ENCODE data around the gene PARVB.

PARVB gene

GRCh38 chr22:44167501-44167900 lies 143.4 kb downstream of the PARVB start:
- DNase-seq (ENCODE audit: low spot score): no peak
- Histone ChIP-seq H3K4ac (ENCODE audit: low read length) (no peak overlapping the region), H2AK5ac (ENCODE audit: low read depth, low read length) (peak overlapping the region; percentile 93), H3K14ac (ENCODE audit: low read length) (peak overlapping the region; percentile 65), H3K79me1 (ENCODE audit: low read depth, low read length) (no peaks in the 10 kb centered on the region), H3K9me3 (replicated peaks in 1 of 2; ENCODE audit: control insufficient read depth in 2 of 2, insufficient read depth in 1 of 2, low read depth in 1 of 2, low read length in 2 of 2) (no peaks in the 10 kb centered on the region), H2BK12ac (ENCODE audit: low read length) (no peak overlapping the region), H3K36me3 (replicated peaks in 1 of 2; ENCODE audit: control insufficient read depth in 2 of 2, insufficient read depth in 2 of 2, low read length in 2 of 2) (no peaks in the 10 kb centered on the region), H2AFZ (ENCODE audit: low read length) (no peak overlapping the region), H3K4me2 (ENCODE audit: insufficient read depth, low read length, poor library complexity, severe bottlenecking) (no peak overlapping the region), H4K91ac (ENCODE audit: low read depth, low read length, poor library complexity) (no peak overlapping the region), H2BK5ac (ENCODE audit: low read length) (no peak overlapping the region), H2BK15ac (ENCODE audit: low read length) (peak overlapping the region; percentile 91), H3K23ac (ENCODE audit: low read depth, low read length, poor library complexity) (no peak overlapping the region), H2BK120ac (ENCODE audit: low read depth, low read length) (no peak overlapping the region), H3K4me3 (ENCODE audit: low read length in 2 of 2) (no peak overlapping the region), H3K27ac (replicated peaks; ENCODE audit: low read length) (no peak overlapping the region), H3K4me1 (ENCODE audit: control insufficient read depth in 2 of 2, insufficient read depth in 1 of 2, low read depth in 1 of 2, low read length in 2 of 2) (peaks cover 10 to 16% of the 10 kb centered on the region in 2 donors), H3K9ac (ENCODE audit: low read depth, low read length, poor library complexity) (no peak overlapping the region), H3K18ac (ENCODE audit: low read length) (peak overlapping the region; percentile 77), H3K27me3 (ENCODE audit: control insufficient read depth in 3 of 3, insufficient read depth in 3 of 3, low read depth in 1 of 3, low read length in 3 of 3) (peaks cover 0 to 7% (median 0%) of the 10 kb centered on the region in 3 experiments), H4K8ac (ENCODE audit: low read depth, low read length) (no peak overlapping the region)
- WGBS, 2 donors (ENCODE audit: extremely low coverage in 2 of 2, insufficient read length in 2 of 2, insufficient replicate concordance in 1 of 2): no CpG with 5 or more reads among the region's 12 CpGs

- WGBS, 2 donors (ENCODE audit: extremely low coverage in 2 of 2, insufficient read length in 2 of 2, insufficient replicate concordance in 1 of 2): no CpG with 5 or more reads among the region's 13 CpGs
- H3K79me1 ChIP-seq (ENCODE audit: low read depth, low read length): no peaks in the 10 kb centered on the region
- peak overlapping the region in 1 of 2 donors; percentile 59 for H3K4me3 ChIP-seq (ENCODE audit: low read length in 2 of 2)
- peak overlapping the region; percentile 65 for H2BK15ac ChIP-seq (ENCODE audit: low read length)
- peak overlapping the region; percentile 55 for H3K9ac ChIP-seq (ENCODE audit: low read depth, low read length, poor library complexity)
- H3K18ac ChIP-seq (ENCODE audit: low read length): peak overlapping the region; percentile 30
- peak overlapping the region; percentile 65 for H2BK12ac ChIP-seq (ENCODE audit: low read length)
- no peak overlapping the region for H2AFZ ChIP-seq (ENCODE audit: low read length)
- no peak for DNase-seq (ENCODE audit: low spot score)
- no peaks in the 10 kb centered on the region for H3K9me3 ChIP-seq (replicated peaks in 1 of 2; ENCODE audit: control insufficient read depth in 2 of 2, insufficient read depth in 1 of 2, low read depth in 1 of 2, low read length in 2 of 2)
- no peak overlapping the region for H3K4me2 ChIP-seq (ENCODE audit: insufficient read depth, low read length, poor library complexity, severe bottlenecking)
- no peak overlapping the region for H3K27ac ChIP-seq (replicated peaks; ENCODE audit: low read length)
- H3K14ac ChIP-seq (ENCODE audit: low read length): peak overlapping the region; percentile 27
- H4K8ac ChIP-seq (ENCODE audit: low read depth, low read length): no peak overlapping the region
- no peak overlapping the region for H3K4ac ChIP-seq (ENCODE audit: low read length)
- no peaks in the 10 kb centered on the region for H3K36me3 ChIP-seq (replicated peaks in 1 of 2; ENCODE audit: control insufficient read depth in 2 of 2, insufficient read depth in 2 of 2, low read length in 2 of 2)
- no peak overlapping the region for H3K23ac ChIP-seq (ENCODE audit: low read depth, low read length, poor library complexity)
- H2AK5ac ChIP-seq (ENCODE audit: low read depth, low read length): peak overlapping the region; percentile 86
- peaks cover 0 to 12% (median 0%) of the 10 kb centered on the region in 3 experiments for H3K27me3 ChIP-seq (ENCODE audit: control insufficient read depth in 3 of 3, insufficient read depth in 3 of 3, low read depth in 1 of 3, low read length in 3 of 3)
- peak overlapping the region; percentile 46 for H4K91ac ChIP-seq (ENCODE audit: low read depth, low read length, poor library complexity)
- peaks cover 16 to 22% of the 10 kb centered on the region in 2 donors for H3K4me1 ChIP-seq (ENCODE audit: control insufficient read depth in 2 of 2, insufficient read depth in 1 of 2, low read depth in 1 of 2, low read length in 2 of 2)
- no peak overlapping the region for H2BK120ac ChIP-seq (ENCODE audit: low read depth, low read length)
- peak overlapping the region; percentile 22 for H2BK5ac ChIP-seq (ENCODE audit: low read length)
These were observed 144.1 kb downstream of the PARVB start for GRCh38 chr22:44168206-44168605.

GRCh38 chr22:44170470-44170869 lies 146.4 kb downstream of the PARVB start:
- Histone ChIP-seq H3K4me3 (ENCODE audit: low read length in 2 of 2) (no peak overlapping the region), H2AFZ (ENCODE audit: low read length) (no peak overlapping the region), H2AK5ac (ENCODE audit: low read depth, low read length) (no peak overlapping the region), H4K8ac (ENCODE audit: low read depth, low read length) (no peak overlapping the region), H3K4me2 (ENCODE audit: insufficient read depth, low read length, poor library complexity, severe bottlenecking) (no peak overlapping the region), H3K9me3 (replicated peaks in 1 of 2; ENCODE audit: control insufficient read depth in 2 of 2, insufficient read depth in 1 of 2, low read depth in 1 of 2, low read length in 2 of 2) (no peaks in the 10 kb centered on the region), H2BK120ac (ENCODE audit: low read depth, low read length) (no peak overlapping the region), H2BK15ac (ENCODE audit: low read length) (no peak overlapping the region), H3K79me1 (ENCODE audit: low read depth, low read length) (no peaks in the 10 kb centered on the region), H3K36me3 (replicated peaks in 1 of 2; ENCODE audit: control insufficient read depth in 2 of 2, insufficient read depth in 2 of 2, low read length in 2 of 2) (no peaks in the 10 kb centered on the region), H3K27me3 (ENCODE audit: control insufficient read depth in 3 of 3, insufficient read depth in 3 of 3, low read depth in 1 of 3, low read length in 3 of 3) (peaks cover 0 to 17% (median 0%) of the 10 kb centered on the region in 3 experiments), H3K27ac (replicated peaks; ENCODE audit: low read length) (no peak overlapping the region), H3K14ac (ENCODE audit: low read length) (no peak overlapping the region), H3K18ac (ENCODE audit: low read length) (no peak overlapping the region), H3K4me1 (ENCODE audit: control insufficient read depth in 2 of 2, insufficient read depth in 1 of 2, low read depth in 1 of 2, low read length in 2 of 2) (peaks cover 16 to 25% of the 10 kb centered on the region in 2 donors), H2BK5ac (ENCODE audit: low read length) (no peak overlapping the region), H3K9ac (ENCODE audit: low read depth, low read length, poor library complexity) (no peak overlapping the region), H3K23ac (ENCODE audit: low read depth, low read length, poor library complexity) (no peak overlapping the region), H3K4ac (ENCODE audit: low read length) (no peak overlapping the region), H2BK12ac (ENCODE audit: low read length) (no peak overlapping the region), H4K91ac (ENCODE audit: low read depth, low read length, poor library complexity) (no peak overlapping the region)
- no CpG with 5 or more reads among the region's 11 CpGs for WGBS, 2 donors (ENCODE audit: extremely low coverage in 2 of 2, insufficient read length in 2 of 2, insufficient replicate concordance in 1 of 2)
- no peak for DNase-seq (ENCODE audit: low spot score)

- no peak overlapping the region for H2BK5ac ChIP-seq (ENCODE audit: low read length)
- DNase-seq (ENCODE audit: low spot score): no peak
- no peak overlapping the region for H3K4me2 ChIP-seq (ENCODE audit: insufficient read depth, low read length, poor library complexity, severe bottlenecking)
- no peaks in the 10 kb centered on the region for H3K79me1 ChIP-seq (ENCODE audit: low read depth, low read length)
- no peak overlapping the region for H2BK15ac ChIP-seq (ENCODE audit: low read length)
- H3K36me3 ChIP-seq (replicated peaks in 1 of 2; ENCODE audit: control insufficient read depth in 2 of 2, insufficient read depth in 2 of 2, low read length in 2 of 2): no peaks in the 10 kb centered on the region
- no peak overlapping the region for H3K27ac ChIP-seq (replicated peaks; ENCODE audit: low read length)
- no peak overlapping the region for H3K18ac ChIP-seq (ENCODE audit: low read length)
- no peak overlapping the region for H4K8ac ChIP-seq (ENCODE audit: low read depth, low read length)
- no peak overlapping the region for H3K9ac ChIP-seq (ENCODE audit: low read depth, low read length, poor library complexity)
- no peak overlapping the region for H3K14ac ChIP-seq (ENCODE audit: low read length)
- WGBS, 2 donors (ENCODE audit: extremely low coverage in 2 of 2, insufficient read length in 2 of 2, insufficient replicate concordance in 1 of 2): no CpG with 5 or more reads among the region's 6 CpGs
- H2AK5ac ChIP-seq (ENCODE audit: low read depth, low read length): no peak overlapping the region
- no peak overlapping the region for H3K4me3 ChIP-seq (ENCODE audit: low read length in 2 of 2)
- no peak overlapping the region for H3K4ac ChIP-seq (ENCODE audit: low read length)
- no peaks in the 10 kb centered on the region for H3K9me3 ChIP-seq (replicated peaks in 1 of 2; ENCODE audit: control insufficient read depth in 2 of 2, insufficient read depth in 1 of 2, low read depth in 1 of 2, low read length in 2 of 2)
- H2BK12ac ChIP-seq (ENCODE audit: low read length): no peak overlapping the region
- peaks cover 0 to 17% (median 0%) of the 10 kb centered on the region in 3 experiments for H3K27me3 ChIP-seq (ENCODE audit: control insufficient read depth in 3 of 3, insufficient read depth in 3 of 3, low read depth in 1 of 3, low read length in 3 of 3)
- H2BK120ac ChIP-seq (ENCODE audit: low read depth, low read length): no peak overlapping the region
- no peak overlapping the region for H4K91ac ChIP-seq (ENCODE audit: low read depth, low read length, poor library complexity)
- no peak overlapping the region for H3K23ac ChIP-seq (ENCODE audit: low read depth, low read length, poor library complexity)
- no peak overlapping the region for H2AFZ ChIP-seq (ENCODE audit: low read length)
- peaks cover 16 to 24% of the 10 kb centered on the region in 2 donors for H3K4me1 ChIP-seq (ENCODE audit: control insufficient read depth in 2 of 2, insufficient read depth in 1 of 2, low read depth in 1 of 2, low read length in 2 of 2)
These were observed 147.5 kb downstream of the PARVB start for GRCh38 chr22:44171561-44171960.

All from neuronal stem cell (in vitro differentiated cells).